H9 (cell line): ENCODE data around the gene GHRHR. TPM values are rescaled to one million over a fixed set of nuclear protein-coding genes. Genes with fewer than 3 reads are reported as not detected.

Experiments used
- DNase-seq: peaks from one replicate; pipeline ENCODE4 v3.0.0-alpha.2; 2017
- H2AFZ ChIP-seq: one replicate; pipeline ENCODE4 v1.6.1; 2013; ENCODE audit warnings: mild to moderate bottlenecking, low read length, control low read depth, moderate library complexity
- H2AK5ac ChIP-seq: 2 replicates; pipeline ENCODE4 v1.6.1; 2013; ENCODE audit warnings: low read length, control low read depth, mixed read lengths; ENCODE audit not compliant: insufficient read length
- H2BK120ac ChIP-seq: one replicate; pipeline ENCODE4 v1.6.1; 2013; ENCODE audit warnings: low read depth, mild to moderate bottlenecking, low read length, control low read depth, inconsistent platforms; ENCODE audit not compliant: poor library complexity, severe bottlenecking
- H2BK12ac ChIP-seq: 2 replicates; pipeline ENCODE4 v1.6.1; 2013; ENCODE audit warnings: low read length, control low read depth, mixed read lengths, low read depth; ENCODE audit not compliant: insufficient read length
- H2BK15ac ChIP-seq: 2 replicates; pipeline ENCODE4 v1.6.1; 2013; ENCODE audit warnings: low read depth, low read length, control low read depth
- H2BK20ac ChIP-seq: one replicate; pipeline ENCODE4 v1.6.1; 2013; ENCODE audit warnings: low read depth, mild to moderate bottlenecking, low read length, control low read depth, inconsistent platforms; ENCODE audit not compliant: poor library complexity, severe bottlenecking
- H2BK5ac ChIP-seq: 2 replicates; pipeline ENCODE4 v1.6.1; 2013; ENCODE audit warnings: low read length, control low read depth, mixed read lengths; ENCODE audit not compliant: insufficient read length
- H3K14ac ChIP-seq: 2 replicates; pipeline ENCODE4 v1.6.1; 2013; ENCODE audit warnings: low read length, control low read depth; ENCODE audit not compliant: insufficient read depth
- H3K18ac ChIP-seq: 2 replicates; pipeline ENCODE4 v1.6.1; 2013; ENCODE audit warnings: low read depth, mild to moderate bottlenecking, mixed read lengths, low read length, control low read depth; ENCODE audit not compliant: insufficient read length
- H3K23ac ChIP-seq: 2 replicates; pipeline ENCODE4 v1.6.1; 2013; ENCODE audit warnings: low read length, control low read depth, mixed read lengths, low read depth; ENCODE audit not compliant: insufficient read length
- H3K23me2 ChIP-seq: 2 replicates; pipeline ENCODE4 v1.6.1; 2013; ENCODE audit warnings: low read depth, mild to moderate bottlenecking, mixed read lengths, low read length, control low read depth; ENCODE audit not compliant: insufficient read length, poor library complexity, severe bottlenecking
- H3K27ac ChIP-seq: 2 replicates; pipeline ENCODE4 v1.5.1; 2013; ENCODE audit warnings: low read length, control low read depth, mixed read lengths, low read depth; ENCODE audit not compliant: insufficient read length
- H3K27me3 ChIP-seq: 2 replicates; pipeline ENCODE4 v1.6.1; 2013; ENCODE audit warnings: low read length, control low read depth, inconsistent platforms; ENCODE audit not compliant: insufficient read depth
- H3K4ac ChIP-seq: 2 replicates; pipeline ENCODE4 v1.6.1; 2013; ENCODE audit warnings: low read depth, mild to moderate bottlenecking, control low read depth, inconsistent platforms, low read length, moderate library complexity
- H3K4me1 ChIP-seq: 2 replicates; pipeline ENCODE4 v1.6.1; 2013; ENCODE audit warnings: low read length, control low read depth, inconsistent platforms; ENCODE audit not compliant: insufficient read depth
- H3K4me2 ChIP-seq: 2 replicates; pipeline ENCODE4 v1.6.1; 2013; ENCODE audit warnings: low read length, control low read depth, mixed read lengths; ENCODE audit not compliant: insufficient read length, insufficient read depth
- H3K56ac ChIP-seq: 2 replicates; pipeline ENCODE4 v1.6.1; 2013; ENCODE audit warnings: low read depth, mild to moderate bottlenecking, mixed read lengths, low read length, control low read depth; ENCODE audit not compliant: insufficient read length
- H3K79me1 ChIP-seq: 2 replicates; pipeline ENCODE4 v1.6.1; 2013; ENCODE audit warnings: low read depth, mild to moderate bottlenecking, moderate library complexity, low read length, control low read depth, inconsistent platforms; ENCODE audit not compliant: insufficient read depth, poor library complexity, severe bottlenecking
- H3K79me2 ChIP-seq: 2 replicates; pipeline ENCODE4 v1.6.1; 2013; ENCODE audit warnings: low read length, control low read depth, inconsistent platforms; ENCODE audit not compliant: insufficient read depth
- H3K9ac ChIP-seq: 2 replicates; pipeline ENCODE4 v1.6.1; 2013; ENCODE audit warnings: low read length, control low read depth, mixed read lengths; ENCODE audit not compliant: insufficient read length; ENCODE audit errors: extremely low read depth
- H3K9me3 ChIP-seq: one replicate; pipeline ENCODE4 v1.6.1; 2013; ENCODE audit warnings: low read depth, low read length, inconsistent platforms; ENCODE audit not compliant: control insufficient read depth
- H3T11ph ChIP-seq: one replicate; pipeline ENCODE4 v1.6.1; 2013; ENCODE audit warnings: mild to moderate bottlenecking, low read length, control low read depth, inconsistent platforms
- H4K20me1 ChIP-seq: one replicate; pipeline ENCODE4 v1.6.1; 2013; ENCODE audit not compliant: control insufficient read depth, insufficient read length, insufficient read depth
- H4K5ac ChIP-seq: 2 replicates; pipeline ENCODE4 v1.6.1; 2013; ENCODE audit warnings: low read depth, mild to moderate bottlenecking, mixed read lengths, low read length, control low read depth; ENCODE audit not compliant: insufficient read length
- H4K8ac ChIP-seq: replicated peaks from 2 replicates; pipeline ENCODE4 v1.6.1; 2013; ENCODE audit warnings: low read length, control low read depth, mixed read lengths, low read depth; ENCODE audit not compliant: insufficient read length
- H4K91ac ChIP-seq: 2 replicates; pipeline ENCODE4 v1.6.1; 2013; ENCODE audit warnings: low read depth, mild to moderate bottlenecking, moderate library complexity, mixed read lengths, low read length, control low read depth; ENCODE audit not compliant: insufficient read length
- H3K27ac Mint-ChIP-seq, 3 experiments: 2 replicates in 2 of 3; 3 replicates in 1 of 3; pipeline ENCODE4 v1.8.0; 2020 to 2021; ENCODE audit warnings: mixed read lengths in 3 of 3, mild to moderate bottlenecking in 1 of 3, moderate library complexity in 1 of 3
- H3K27me3 Mint-ChIP-seq: 2 replicates; pipeline ENCODE4 v1.8.0; 2021; ENCODE audit warnings: low read depth, mild to moderate bottlenecking, moderate library complexity, mixed read lengths
- H3K36me3 Mint-ChIP-seq, 3 experiments: 2 replicates in 2 of 3; 3 replicates in 1 of 3; pipeline ENCODE4 v1.8.0; 2020 to 2021; ENCODE audit warnings: low read depth in 3 of 3, mixed read lengths in 3 of 3; ENCODE audit not compliant: insufficient read depth in 1 of 3
- H3K4me1 Mint-ChIP-seq, 2 experiments: 2 replicates each; pipeline ENCODE4 v1.8.0; 2020; ENCODE audit warnings: mixed read lengths in 2 of 2
- H3K4me3 Mint-ChIP-seq, 2 experiments: 2 replicates in 1 of 2; 3 replicates in 1 of 2; pipeline ENCODE4 v1.8.0; 2020 to 2021; ENCODE audit warnings: mild to moderate bottlenecking in 2 of 2, mixed read lengths in 2 of 2, moderate library complexity in 1 of 2
- H3K9me3 Mint-ChIP-seq, 2 experiments: 2 replicates in 1 of 2; 3 replicates in 1 of 2; pipeline ENCODE4 v1.8.0; 2020; ENCODE audit warnings: mild to moderate bottlenecking in 2 of 2, mixed read lengths in 2 of 2, moderate library complexity in 1 of 2
- WGBS: extraction: QIAGEN DNeasy Blood & Tissue Kit; methylation state at CpG from one replicate; pipeline ENCODE4 v1.1.7; 2013; ENCODE audit warnings: missing lambda C conversion rate, low lambda C conversion rate, mixed read lengths; ENCODE audit not compliant: insufficient read length; ENCODE audit errors: extremely low coverage; 5-methylcytosine and 5-hydroxymethylcytosine counted together
- total RNA-seq: library from RNA; stranded (reverse); gene quantifications from 2 replicates; pipeline ENCODE4 v1.2.1, GENCODE V29; 2021
- TF ChIP-seq, protein P1 (sequence below): fragments of 200-600 bp; sonication (generic); conservative IDR thresholded peaks from 3 replicates; pipeline ENCODE4 v1.8.0; 2021; ENCODE audit warnings: antibody characterized with exemption, mild to moderate bottlenecking

The GHRHR gene
- total RNA-seq, 1 experiment from 2014 or later: 7.4 TPM

GRCh38 chr7:30965883-30966282 is 2.1 kb downstream of the GHRHR start:
- Histone ChIP-seq H2AFZ (no peak overlapping the region), H3T11ph (no peak overlapping the region), H3K23me2 (no peaks in the 10 kb centered on the region), H2BK12ac (no peak overlapping the region), H4K20me1 (no peaks in the 10 kb centered on the region), H2BK120ac (no peak overlapping the region), H3K9ac (no peak overlapping the region), H3K23ac (no peak overlapping the region), H2BK15ac (no peak overlapping the region), H2BK20ac (no peak overlapping the region), H3K79me2 (no peaks in the 10 kb centered on the region), H3K79me1 (no peaks in the 10 kb centered on the region), H4K5ac (no peak overlapping the region), H2BK5ac (no peak overlapping the region), H3K27ac (no peak overlapping the region), H3K14ac (no peak overlapping the region), H3K4ac (no peak overlapping the region), H3K4me2 (no peak overlapping the region), H3K9me3 (no peaks in the 10 kb centered on the region), H3K27me3 (no peaks in the 10 kb centered on the region), H4K91ac (no peak overlapping the region), H3K4me1 (no peaks in the 10 kb centered on the region; the same call in none of the 2 replicates), H3K18ac (no peak overlapping the region), H3K56ac (no peak overlapping the region), H2AK5ac (no peak overlapping the region), H4K8ac (no peak overlapping the region)
- Mint-ChIP-seq H3K9me3 (no peaks in the 10 kb centered on the region), H3K27me3 (peaks cover 31% of the 10 kb centered on the region), H3K36me3 (no peaks in the 10 kb centered on the region; a peak in 1 of 7 replicates), H3K4me3 (no peak overlapping the region), H3K27ac (no peak overlapping the region), H3K4me1 (peaks cover 6 to 7% of the 10 kb centered on the region in 2 experiments; a peak in 2 of 4 replicates)
- TF ChIP-seq, protein P1, sequence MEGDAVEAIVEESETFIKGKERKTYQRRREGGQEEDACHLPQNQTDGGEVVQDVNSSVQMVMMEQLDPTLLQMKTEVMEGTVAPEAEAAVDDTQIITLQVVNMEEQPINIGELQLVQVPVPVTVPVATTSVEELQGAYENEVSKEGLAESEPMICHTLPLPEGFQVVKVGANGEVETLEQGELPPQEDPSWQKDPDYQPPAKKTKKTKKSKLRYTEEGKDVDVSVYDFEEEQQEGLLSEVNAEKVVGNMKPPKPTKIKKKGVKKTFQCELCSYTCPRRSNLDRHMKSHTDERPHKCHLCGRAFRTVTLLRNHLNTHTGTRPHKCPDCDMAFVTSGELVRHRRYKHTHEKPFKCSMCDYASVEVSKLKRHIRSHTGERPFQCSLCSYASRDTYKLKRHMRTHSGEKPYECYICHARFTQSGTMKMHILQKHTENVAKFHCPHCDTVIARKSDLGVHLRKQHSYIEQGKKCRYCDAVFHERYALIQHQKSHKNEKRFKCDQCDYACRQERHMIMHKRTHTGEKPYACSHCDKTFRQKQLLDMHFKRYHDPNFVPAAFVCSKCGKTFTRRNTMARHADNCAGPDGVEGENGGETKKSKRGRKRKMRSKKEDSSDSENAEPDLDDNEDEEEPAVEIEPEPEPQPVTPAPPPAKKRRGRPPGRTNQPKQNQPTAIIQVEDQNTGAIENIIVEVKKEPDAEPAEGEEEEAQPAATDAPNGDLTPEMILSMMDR: no peak
- no CpG with 5 or more reads among the region's 9 CpGs for WGBS
- no peak for DNase-seq
